ENCODE results near the gene FANCE. TPM values are rescaled to one million over a fixed set of nuclear protein-coding genes. Genes with fewer than 3 reads are reported as not detected.

The FANCE gene
- total RNA-seq, 1 experiment from 2014 or later = 16.1 TPM

DNA sequence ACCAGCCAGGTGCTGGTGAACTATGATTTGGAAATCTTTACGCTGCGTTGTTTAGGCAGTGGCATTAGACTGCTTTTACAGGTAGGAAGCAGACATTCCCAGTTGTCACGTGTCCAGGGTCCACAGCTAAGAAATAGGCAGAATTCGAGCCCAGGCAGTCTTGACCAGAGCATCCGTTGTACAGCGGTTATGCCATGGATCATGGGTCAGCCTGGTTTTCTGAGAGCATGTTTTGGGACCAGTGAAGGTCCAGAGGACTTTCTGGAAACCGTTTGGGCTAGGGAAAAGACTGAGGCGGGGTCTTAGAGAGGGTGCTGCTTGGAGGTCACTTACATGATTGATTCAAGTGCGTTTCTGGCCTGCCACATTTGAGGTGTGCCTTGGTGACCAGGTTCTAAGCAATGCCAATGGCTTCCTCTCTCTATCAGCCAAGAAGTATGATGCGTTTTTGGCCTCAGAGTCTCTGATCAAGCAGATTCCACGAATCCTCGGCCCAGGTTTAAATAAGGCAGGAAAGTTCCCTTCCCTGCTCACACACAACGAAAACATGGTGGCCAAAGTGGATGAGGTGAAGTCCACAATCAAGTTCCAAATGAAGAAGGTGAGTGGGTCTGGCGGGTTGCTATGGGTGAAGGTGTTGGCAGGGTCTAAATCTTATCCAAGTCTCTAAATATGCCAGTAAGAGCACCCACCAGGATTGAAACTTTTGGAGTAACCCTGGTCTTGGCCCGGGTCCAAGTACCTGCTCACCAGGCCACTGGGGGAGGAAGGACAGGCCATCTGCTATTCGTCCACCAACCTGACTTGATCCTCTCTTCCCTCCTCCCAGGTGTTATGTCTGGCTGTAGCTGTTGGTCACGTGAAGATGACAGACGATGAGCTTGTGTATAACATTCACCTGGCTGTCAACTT, 17.9 kb downstream of the FANCE start:
- ChIA-PET CTCF (interaction anchor here (0.6 kb wide), 1 partner anchor 128 kb away, joined by 3 read pairs; no protein-coding TSS in a partner anchor), POLR2A (interaction anchor here (1.0 to 4.1 kb wide), 5 partner anchors 11 to 173 kb away, joined by 3 to 48 read pairs (median 13); partner anchors contain the start of genes DEF6 and TEAD3), RAD21 (ENCODE audit: low non-redundant PET in 1 of 2, low total read pairs in 2 of 2, uncharacterized antibody in 2 of 2, unreplicated experiment in 2 of 2) (no interaction called here)
- H3K27me3 ChIP-seq (ENCODE audit: insufficient read depth, low read length) = no peaks in the 10 kb centered on the region
- peaks cover 42% of the 10 kb centered on the region for H3K79me2 ChIP-seq (ENCODE audit: insufficient read depth, low read length)
- H3K36me3 ChIP-seq (ENCODE audit: control insufficient read depth in 1 of 2, insufficient read depth in 2 of 2, low read length in 2 of 2) = peaks cover 17 to 40% of the 10 kb centered on the region in 2 experiments; a peak in 3 of 4 replicates
- H3K9me2 ChIP-seq (ENCODE audit: insufficient read depth) = no peaks in the 10 kb centered on the region
- peak overlapping the region; percentile 99 for H3K9ac ChIP-seq (ENCODE audit: low read length)
- intact Hi-C loops (cut with micrococcal nuclease) = no loop called here
- peak overlapping the region; percentile 88 for H3K4me2 ChIP-seq (ENCODE audit: low read length)
- TF ChIP-seq POLR2AphosphoS5 (IDR thresholded peaks at IDR 0.05; ENCODE audit: low read depth, low read length) (no peak; the same call in none of the 2 replicates), TCF7L2 (IDR thresholded peaks at IDR 0.05; ENCODE audit: borderline replicate concordance, extremely low read depth, insufficient read depth, insufficient read length) (no peak), EZH2phosphoT487 (IDR thresholded peaks at IDR 0.05; ENCODE audit: borderline replicate concordance) (no peak), ELF1 (IDR thresholded peaks at IDR 0.05; ENCODE audit: borderline replicate concordance, low read depth) (no peak), EZH2 (IDR thresholded peaks at IDR 0.05) (no peak), JUND (IDR thresholded peaks at IDR 0.05) (no peak), SRF (IDR thresholded peaks at IDR 0.05; ENCODE audit: low read depth) (no peak), CBX3 (IDR thresholded peaks at IDR 0.05; ENCODE audit: low read depth) (no peak)
- TSS peak; percentile 61 for BruUV-seq (replicated peaks)
- peaks cover 36% of the 10 kb centered on the region; the same call in 1 of the 2 replicates for H4K20me1 ChIP-seq (ENCODE audit: insufficient read depth)
- DNase-seq (ENCODE audit: low read depth, low spot score) (no peak), ATAC-seq (no peak)
- H3K9me3 ChIP-seq (ENCODE audit: control insufficient read depth in 1 of 2, insufficient read depth in 1 of 2, low read depth in 1 of 2, low read length in 2 of 2) = no peaks in the 10 kb centered on the region
- H3K4me3 ChIP-seq (replicated peaks in 1 of 2; ENCODE audit: low read depth in 1 of 2, low read length in 2 of 2) = peak overlapping the region; percentile 98 to 99
- peak overlapping the region; percentile 82 for H3K27ac ChIP-seq (ENCODE audit: low read depth, low read length)
- H3K4me1 ChIP-seq (ENCODE audit: control insufficient read depth in 1 of 2, insufficient read depth in 2 of 2, low read length in 2 of 2) = peaks cover 13 to 32% of the 10 kb centered on the region in 2 experiments; a peak in 3 of 4 replicates
- no peak overlapping the region for H2AFZ ChIP-seq (ENCODE audit: low read depth, low read length, poor library complexity, severe bottlenecking)

Measured in HCT116 (cell line).